Limb (tissue), 2 donors: ENCODE results near the gene TEAD2.
"Not testable (repeated sequence)": the region's sequence is repeated elsewhere in the genome, so short reads cannot be mapped to it uniquely, and the experiment has no call there.

ENCODE experiments used
- DNase-seq, 2 donors: peaks; one replicate each; pipeline ENCODE4 v3.0.0-alpha.2; 2016; ENCODE audit errors: extremely low spot score in 2 of 2

TEAD2 gene

DNA sequence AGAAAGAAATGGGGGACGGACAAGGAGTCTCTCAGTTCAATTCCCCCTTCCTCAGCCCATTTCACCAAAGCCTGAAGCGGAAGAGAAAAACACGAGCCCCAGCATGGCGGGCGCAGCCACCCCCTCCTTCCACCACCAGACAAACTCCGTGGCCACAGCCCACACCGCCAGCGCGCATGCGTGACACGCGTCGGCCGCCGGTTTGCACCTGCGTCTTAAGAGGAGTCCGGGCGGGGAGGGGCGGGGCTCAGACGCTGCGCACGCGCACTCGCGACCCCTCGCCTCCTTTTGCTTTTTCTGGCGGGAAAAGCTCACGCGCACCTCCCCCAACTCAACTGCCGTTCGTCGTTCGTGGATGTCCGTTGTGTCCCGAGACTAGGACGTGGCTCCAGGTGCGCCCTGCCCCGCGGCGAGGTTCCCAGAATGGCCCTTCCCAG is 25.7 kb upstream of the TEAD2 start, which contains the start of gene KASH5:
KASH5 (plus strand) TSS at position 314 of the 437 bp plus-strand sequence. CDS start 2,635 bp downstream, outside the sequence.
- peak in 1 of 2 donors; percentile 67 for DNase-seq

GRCh38 chr19:49383599-49383998 is 21.4 kb upstream of the TEAD2 start:
- no peak for DNase-seq

DNA sequence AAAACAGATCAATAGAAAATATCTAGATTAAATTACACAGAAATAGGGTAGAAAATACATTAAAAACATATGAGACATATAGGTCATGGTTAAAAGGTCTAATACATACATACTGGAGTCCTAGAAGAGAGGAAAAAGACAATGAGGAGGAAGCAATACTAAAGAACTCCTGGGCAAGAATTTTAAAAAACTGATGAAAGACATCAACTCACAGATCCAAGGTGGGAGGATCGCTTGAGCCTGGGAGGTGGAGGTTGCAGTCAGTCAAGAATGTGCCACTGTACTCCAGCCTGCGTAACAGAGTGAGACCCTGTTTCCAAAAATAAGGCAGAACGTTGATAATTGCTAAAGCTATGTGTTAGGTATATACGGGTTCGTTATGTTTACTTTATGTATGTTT is 20.4 kb upstream of the TEAD2 start:
- no peak for DNase-seq

- DNase-seq = no peak
Observed at GRCh38 chr19:49380391-49380790, 18.2 kb upstream of the TEAD2 start.

- no peak for DNase-seq
Observed at GRCh38 chr19:49378512-49378911, 16.3 kb upstream of the TEAD2 start.

DNA sequence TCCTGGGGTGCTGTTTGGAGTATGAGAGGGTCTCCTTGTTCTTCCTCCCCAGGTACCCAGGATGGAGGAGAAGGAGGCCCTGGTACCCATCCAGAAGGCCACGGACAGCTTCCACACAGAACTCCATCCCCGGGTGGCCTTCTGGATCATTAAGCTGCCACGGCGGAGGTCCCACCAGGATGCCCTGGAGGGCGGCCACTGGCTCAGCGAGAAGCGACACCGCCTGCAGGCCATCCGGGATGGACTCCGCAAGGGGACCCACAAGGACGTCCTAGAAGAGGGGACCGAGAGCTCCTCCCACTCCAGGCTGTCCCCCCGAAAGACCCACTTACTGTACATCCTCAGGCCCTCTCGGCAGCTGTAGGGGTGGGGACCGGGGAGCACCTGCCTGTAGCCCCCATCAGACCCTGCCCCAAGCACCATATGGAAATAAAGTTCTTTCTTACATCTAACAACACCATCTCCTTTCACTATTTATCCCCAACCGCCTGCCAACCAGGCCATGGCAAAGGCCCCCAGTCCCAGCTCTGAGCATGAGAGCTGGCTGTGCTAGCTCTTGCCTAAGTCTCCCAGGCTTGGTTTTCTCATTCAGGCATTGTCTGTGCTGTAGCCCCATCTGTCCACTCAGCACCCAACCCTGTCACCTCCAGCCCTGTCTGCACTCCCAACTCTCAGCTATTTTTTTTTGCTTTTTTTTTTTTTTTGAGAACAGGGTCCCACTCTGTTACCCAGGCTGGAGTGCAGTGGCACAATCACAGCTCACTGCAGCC is 12.6 kb upstream of the TEAD2 start:
- no peak for DNase-seq

- DNase-seq = not testable (repeated sequence)
Observed at GRCh38 chr19:49373174-49373573, 11.0 kb upstream of the TEAD2 start.

DNA sequence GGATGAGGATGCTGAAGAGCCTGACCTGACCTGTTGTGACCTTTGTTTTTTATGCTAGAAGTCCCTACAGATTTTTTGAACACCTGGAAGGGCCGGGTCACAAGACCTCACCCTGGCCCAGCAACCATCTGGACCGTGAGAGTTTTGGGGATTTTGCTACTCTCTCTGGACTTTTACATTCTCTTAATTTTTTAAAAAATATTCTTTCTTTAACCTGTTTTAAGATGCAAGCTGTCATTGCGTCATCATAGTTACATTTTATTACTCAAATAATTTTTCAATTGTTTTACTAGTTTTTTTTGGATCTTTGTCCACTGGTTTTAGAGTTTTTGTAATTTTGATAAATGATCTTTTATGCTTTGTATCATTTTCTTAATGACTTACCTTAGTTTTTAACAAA is 9.0 kb upstream of the TEAD2 start:
- no peak for DNase-seq

DNA sequence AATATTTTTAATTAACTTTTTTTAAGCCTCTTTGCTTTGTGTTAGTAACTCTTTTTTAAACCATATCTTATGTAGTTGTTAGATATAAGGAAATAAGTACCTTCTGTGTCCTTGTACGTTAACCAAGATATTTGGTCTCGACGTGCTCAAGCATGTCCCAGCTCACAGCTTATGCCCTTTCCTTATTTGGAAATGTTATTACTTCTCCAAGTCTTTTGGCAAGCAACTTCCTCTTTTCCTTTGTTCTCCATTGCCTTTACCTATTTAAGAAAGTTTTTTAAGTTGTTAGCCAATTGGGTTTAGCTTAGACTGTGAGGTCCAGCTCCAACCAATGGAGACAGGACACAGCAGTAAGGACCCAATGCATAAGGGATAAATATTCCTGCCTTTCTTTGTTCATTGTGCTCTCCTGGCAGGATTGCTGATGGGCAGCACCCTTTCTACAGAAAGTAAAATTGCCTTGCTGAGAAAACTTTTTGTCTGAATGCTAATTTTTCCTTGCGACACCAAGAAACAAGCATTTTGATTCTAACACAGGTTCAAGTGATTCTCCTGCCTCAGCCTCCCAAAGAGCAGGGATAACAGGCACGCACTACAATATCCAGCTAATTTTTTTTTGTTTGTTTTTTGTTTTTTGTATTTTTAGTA is 6.6 kb upstream of the TEAD2 start:
- no peak for DNase-seq

- DNase-seq = no peak
Observed at GRCh38 chr19:49366110-49366509, 3.9 kb upstream of the TEAD2 start.

GRCh38 chr19:49364083-49364737 is 2.0 kb upstream of the TEAD2 start:
- DNase-seq = peak in 1 of 2 donors; percentile 40

- DNase-seq = peak; percentile 90 to 97
Observed at GRCh38 chr19:49363268-49364082, 1.3 kb upstream of the TEAD2 start, which contains the start of gene DKKL1. Gene DKKL1, plus strand, starts transcription at chr19:49363877. Its CDS starts 122 bp downstream, at chr19:49363999.

GRCh38 chr19:49362929-49363267 is 682 bp upstream of the TEAD2 start:
- DNase-seq = peak; percentile 19 to 76

DNA sequence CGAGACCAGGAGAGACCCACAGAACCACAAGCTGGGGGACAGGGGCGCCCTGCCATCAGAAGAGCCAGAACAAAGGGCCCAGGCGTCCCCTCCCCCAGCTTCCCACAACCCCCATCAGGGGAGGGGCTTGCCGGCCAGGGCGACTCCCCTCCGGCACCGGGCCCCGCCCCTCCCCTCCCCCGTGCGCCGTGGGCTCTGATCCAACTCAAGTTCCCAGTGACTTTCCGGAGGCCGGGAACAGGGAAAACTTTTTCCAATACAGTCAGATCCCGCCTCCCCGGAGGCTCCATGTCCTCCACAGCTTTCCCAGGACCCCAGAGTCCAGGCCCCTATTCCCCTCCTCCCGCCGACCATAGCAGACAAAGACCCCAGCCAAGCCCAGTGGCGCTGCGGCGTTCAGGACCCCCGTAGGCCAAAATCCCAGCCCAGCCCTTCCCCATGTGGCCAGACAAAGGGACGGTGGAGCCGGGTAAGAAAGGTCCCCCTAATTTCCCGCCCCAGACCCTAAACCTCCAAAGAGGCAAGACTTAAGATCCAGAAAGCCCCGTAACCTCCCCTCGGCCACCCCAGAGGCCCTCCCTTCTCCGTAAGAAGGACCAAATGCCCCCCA is 673 bp downstream of the TEAD2 start:
- DNase-seq = peak; percentile 88 to 94

- peak in 1 of 2 donors; percentile 32 for DNase-seq
Observed at GRCh38 chr19:49359851-49360820, 2.1 kb downstream of the TEAD2 start.

GRCh38 chr19:49357186-49357585 is 5.0 kb downstream of the TEAD2 start:
- no peak for DNase-seq

GRCh38 chr19:49356382-49356781 is 5.8 kb downstream of the TEAD2 start:
- DNase-seq = no peak

GRCh38 chr19:49355909-49356353 is 6.3 kb downstream of the TEAD2 start:
- DNase-seq = peak; percentile 30 to 35

- DNase-seq = no peak
Observed at GRCh38 chr19:49349567-49349966, 12.6 kb downstream of the TEAD2 start.
